Naive thymus-derived CD4-positive, alpha-beta T cell (primary cell): ENCODE results near the gene PARD3B. TPM values are rescaled to one million over a fixed set of nuclear protein-coding genes. Genes with fewer than 3 reads are reported as not detected.

Experiments
- ATAC-seq: fragments of 150-1000 bp; cut with Tn5 transposase; 2 replicates; pipeline ENCODE4 v1.10.0; 2021; ENCODE audit warnings: mild to moderate bottlenecking, moderate library complexity
- CTCF ChIA-PET: fragments of 350-600 bp; sonication (Branson Sonifier 250); formaldehyde crosslinking; loops from one replicate; lab custom pipeline; 2021; ENCODE audit warnings: antibody characterized with exemption; lab: Charles Lee
- POLR2A ChIA-PET: fragments of 350-600 bp; sonication (Branson Sonifier 250); formaldehyde crosslinking; loops from one replicate; lab custom pipeline; 2021; ENCODE audit warnings: antibody characterized with exemption, inconsistent platforms; lab: Charles Lee
- DNase-seq, 9 donors: peaks; one replicate each; pipeline versions ENCODE4 v3.0.0 to v3.0.0-alpha.2; 2020 to 2022; ENCODE audit warnings: mixed read lengths in 1 of 9
- H3K27ac ChIP-seq: one replicate; pipeline ENCODE4 v1.7.0; 2013; ENCODE audit warnings: mild to moderate bottlenecking, low read depth, low read length, moderate library complexity
- H3K27me3 ChIP-seq, 2 donors: one replicate each; pipeline ENCODE4 v1.7.0; 2013; ENCODE audit warnings: low read length in 2 of 2, mild to moderate bottlenecking in 2 of 2, moderate library complexity in 2 of 2; ENCODE audit not compliant: control insufficient read depth in 2 of 2, insufficient read depth in 2 of 2
- H3K36me3 ChIP-seq, 3 experiments: 1 replicate in 2 of 3; 2 replicates in 1 of 3; pipeline ENCODE4 v1.7.0; 2013; ENCODE audit warnings: low read length in 3 of 3, mild to moderate bottlenecking in 3 of 3, moderate library complexity in 1 of 3; ENCODE audit not compliant: insufficient read depth in 3 of 3, control insufficient read depth in 2 of 3
- H3K4me1 ChIP-seq, 2 donors: one replicate each; pipeline ENCODE4 v1.7.0; 2013; ENCODE audit warnings: low read length in 2 of 2, mild to moderate bottlenecking in 2 of 2, moderate library complexity in 1 of 2; ENCODE audit not compliant: control insufficient read depth in 2 of 2, insufficient read depth in 2 of 2
- H3K4me3 ChIP-seq: 2 replicates; pipeline ENCODE4 v1.7.0; 2013; ENCODE audit warnings: mild to moderate bottlenecking, low read length
- H3K9me3 ChIP-seq, 3 experiments: 1 replicate in 2 of 3; 2 replicates in 1 of 3; pipeline ENCODE4 v1.7.0; 2013; ENCODE audit warnings: low read length in 3 of 3; ENCODE audit not compliant: control insufficient read depth in 2 of 3
- H3K27ac Mint-ChIP-seq, 9 donors: one replicate each; pipeline ENCODE4 v1.8.0; 2020 to 2022; ENCODE audit warnings: mixed read lengths in 9 of 9, mild to moderate bottlenecking in 8 of 9, moderate library complexity in 5 of 9, inconsistent platforms in 2 of 9
- H3K27me3 Mint-ChIP-seq, 5 donors: one replicate each; pipeline ENCODE4 v1.8.0; 2021 to 2022; ENCODE audit warnings: mixed read lengths in 5 of 5, mild to moderate bottlenecking in 1 of 5
- H3K36me3 Mint-ChIP-seq, 5 donors: one replicate each; pipeline ENCODE4 v1.8.0; 2020 to 2022; ENCODE audit warnings: mixed read lengths in 5 of 5, mild to moderate bottlenecking in 3 of 5, inconsistent platforms in 1 of 5
- H3K4me1 Mint-ChIP-seq, 7 donors: one replicate each; pipeline ENCODE4 v1.8.0; 2020 to 2022; ENCODE audit warnings: mixed read lengths in 7 of 7, mild to moderate bottlenecking in 3 of 7, inconsistent platforms in 1 of 7
- H3K4me3 Mint-ChIP-seq, 10 donors: one replicate each; pipeline ENCODE4 v1.8.0; 2020 to 2022; ENCODE audit warnings: mild to moderate bottlenecking in 10 of 10, mixed read lengths in 10 of 10, moderate library complexity in 6 of 10, inconsistent platforms in 2 of 10
- H3K9me3 Mint-ChIP-seq, 11 donors: one replicate each; pipeline ENCODE4 v1.8.0; 2020 to 2022; ENCODE audit warnings: mixed read lengths in 11 of 11, mild to moderate bottlenecking in 4 of 11, inconsistent platforms in 1 of 11, moderate library complexity in 1 of 11
- intact Hi-C, 2 donors: fragments of 100-400 bp; cut with micrococcal nuclease; formaldehyde crosslinking; loops; one replicate each; pipeline ENCODE4 v1.15.1; 2023
- polyA plus RNA-seq, 2 donors: library from polyadenylated mRNA; unstranded; fragments of 300-500 nt; fragmentation: Illumina TruSeq; gene quantifications; one replicate each; pipeline ENCODE4 v1.2.3, GENCODE V29; 2021
- total RNA-seq, 6 experiments: library from RNA in 5 of 6; stranded (reverse) in 5 of 6; gene quantifications; 1 replicate in 5 of 6; 2 replicates in 1 of 6; pipeline ENCODE4 v1.2.3 and lab custom pipeline; 2021 to 2026

The PARD3B gene
- total and polyA plus RNA-seq, 7 experiments from 2014 or later = 0.22 to 4.0 (median 0.87) TPM

- no peaks in the 10 kb centered on the region for H3K36me3 Mint-ChIP-seq
- Histone ChIP-seq H3K4me3 (no peak overlapping the region), H3K4me1 (no peaks in the 10 kb centered on the region), H3K9me3 (no peaks in the 10 kb centered on the region), H3K36me3 (no peaks in the 10 kb centered on the region), H3K27me3 (no peaks in the 10 kb centered on the region), H3K27ac (no peak overlapping the region)
- DNase-seq (no peak), ATAC-seq (no peak)
- peaks cover 0 to 2% (median 0%) of the 10 kb centered on the region in 11 donors for H3K9me3 Mint-ChIP-seq
- POLR2A ChIA-PET = no interaction called here
- intact Hi-C loops = no loop called here
- H3K27ac Mint-ChIP-seq = no peak overlapping the region
- H3K4me1 Mint-ChIP-seq = peaks cover 0 to 1% (median 0%) of the 10 kb centered on the region in 7 donors
- peaks cover 0 to 8% (median 4%) of the 10 kb centered on the region in 5 donors for H3K27me3 Mint-ChIP-seq
- H3K4me3 Mint-ChIP-seq = no peak overlapping the region
- CTCF ChIA-PET = no interaction called here
Observed at GRCh38 chr2:204615456-204615855, 70.2 kb downstream of the PARD3B start.

DNA sequence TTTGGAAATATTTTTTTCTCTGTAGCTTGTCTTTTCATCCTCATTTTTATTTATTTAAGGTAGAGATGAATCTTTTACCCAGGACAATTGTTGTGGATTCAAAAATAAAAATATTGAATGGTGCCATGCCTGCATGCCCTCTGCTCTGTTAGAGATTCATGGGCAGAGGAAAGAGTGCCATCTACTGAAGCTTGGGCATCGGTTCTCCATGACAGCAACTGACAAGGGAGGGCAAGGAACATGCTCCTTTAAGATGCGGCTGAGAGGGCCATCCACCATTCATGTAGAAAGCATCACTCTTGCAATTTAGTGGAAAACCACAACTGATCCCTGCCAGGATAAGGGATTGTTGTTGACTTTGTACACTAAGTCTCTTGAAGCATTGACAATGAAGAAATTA, 79.9 kb downstream of the PARD3B start:
- H3K36me3 Mint-ChIP-seq = no peaks in the 10 kb centered on the region
- ATAC-seq (no peak), DNase-seq (no peak)
- no peaks in the 10 kb centered on the region for H3K4me1 ChIP-seq
- no peak overlapping the region for H3K4me3 Mint-ChIP-seq
- intact Hi-C loops = no loop called here
- CTCF ChIA-PET = no interaction called here
- POLR2A ChIA-PET = no interaction called here
- H3K4me3 ChIP-seq = no peak overlapping the region
- no peaks in the 10 kb centered on the region for H3K27me3 ChIP-seq
- H3K9me3 ChIP-seq = no peaks in the 10 kb centered on the region
- H3K27ac ChIP-seq = no peak overlapping the region
- no peaks in the 10 kb centered on the region for H3K4me1 Mint-ChIP-seq
- no peak overlapping the region for H3K27ac Mint-ChIP-seq
- H3K36me3 ChIP-seq = no peaks in the 10 kb centered on the region
- H3K9me3 Mint-ChIP-seq = no peaks in the 10 kb centered on the region
- peaks cover 0 to 22% (median 9%) of the 10 kb centered on the region in 5 donors for H3K27me3 Mint-ChIP-seq

DNA sequence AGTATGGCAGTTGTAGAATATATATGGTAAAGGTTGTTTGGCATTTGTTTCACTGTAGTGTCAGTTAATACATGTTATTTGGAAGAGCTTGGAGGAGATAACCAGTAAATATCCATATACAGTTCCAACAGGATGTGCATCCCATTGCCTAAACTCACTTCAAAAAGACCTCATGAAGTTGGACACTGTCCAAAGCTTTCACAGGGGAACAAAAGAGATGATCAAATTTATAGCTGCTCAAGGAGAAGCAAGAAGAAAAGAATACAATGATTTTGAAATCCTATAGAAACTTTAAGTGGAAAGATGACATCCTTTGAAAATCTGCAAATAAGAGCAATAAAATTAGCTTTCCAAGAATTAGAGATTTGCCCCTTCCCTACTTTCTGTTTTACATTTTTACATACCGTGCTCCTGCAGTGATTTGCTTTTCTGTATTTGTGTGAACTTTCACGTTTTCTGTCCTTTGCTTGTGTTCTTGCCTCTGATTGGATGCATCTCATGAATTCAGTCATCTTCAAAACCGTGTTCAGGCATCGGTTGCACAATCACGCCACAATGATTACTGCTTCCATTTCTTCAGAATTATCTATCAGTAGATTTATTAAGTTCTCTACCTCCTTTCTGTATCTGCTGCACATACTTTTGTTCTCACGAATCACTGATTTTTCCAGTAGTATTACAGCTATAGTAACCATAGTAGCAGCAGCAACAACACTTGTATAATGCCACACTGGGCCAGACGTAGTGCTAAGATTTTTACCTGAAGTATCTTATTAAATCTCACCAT, 83.8 kb downstream of the PARD3B start:
- no peak overlapping the region for H3K27ac ChIP-seq
- Mint-ChIP-seq H3K27ac (no peak overlapping the region), H3K36me3 (no peaks in the 10 kb centered on the region), H3K4me3 (no peak overlapping the region), H3K4me1 (no peaks in the 10 kb centered on the region), H3K27me3 (peaks cover 6 to 24% (median 8%) of the 10 kb centered on the region in 5 donors), H3K9me3 (no peaks in the 10 kb centered on the region)
- POLR2A ChIA-PET = no interaction called here
- H3K9me3 ChIP-seq = no peaks in the 10 kb centered on the region
- CTCF ChIA-PET = no interaction called here
- ATAC-seq = no peak
- H3K36me3 ChIP-seq = no peaks in the 10 kb centered on the region
- H3K4me1 ChIP-seq = no peaks in the 10 kb centered on the region
- H3K4me3 ChIP-seq = no peak overlapping the region
- DNase-seq = no peak
- no peaks in the 10 kb centered on the region for H3K27me3 ChIP-seq
- intact Hi-C loops = no loop called here

GRCh38 chr2:204632410-204632809, 87.1 kb downstream of the PARD3B start:
- DNase-seq = no peak
- no peak overlapping the region for H3K27ac Mint-ChIP-seq
- no peak for ATAC-seq
- no peaks in the 10 kb centered on the region for H3K4me1 ChIP-seq
- H3K4me3 Mint-ChIP-seq = no peak overlapping the region
- no peaks in the 10 kb centered on the region for H3K36me3 ChIP-seq
- no peaks in the 10 kb centered on the region for H3K9me3 Mint-ChIP-seq
- no peaks in the 10 kb centered on the region for H3K4me1 Mint-ChIP-seq
- no peaks in the 10 kb centered on the region for H3K9me3 ChIP-seq
- H3K27me3 Mint-ChIP-seq = peaks cover 6 to 20% (median 7%) of the 10 kb centered on the region in 5 donors
- H3K27ac ChIP-seq = no peak overlapping the region
- no peaks in the 10 kb centered on the region for H3K36me3 Mint-ChIP-seq
- no peaks in the 10 kb centered on the region for H3K27me3 ChIP-seq
- no peak overlapping the region for H3K4me3 ChIP-seq
- ChIA-PET POLR2A (no interaction called here), CTCF (no interaction called here)
- intact Hi-C loops = no loop called here

- no peaks in the 10 kb centered on the region for H3K4me1 ChIP-seq
- ChIA-PET CTCF (no interaction called here), POLR2A (no interaction called here)
- DNase-seq (no peak), ATAC-seq (no peak)
- no peak overlapping the region for H3K27ac Mint-ChIP-seq
- H3K9me3 Mint-ChIP-seq = no peaks in the 10 kb centered on the region
- no peaks in the 10 kb centered on the region for H3K4me1 Mint-ChIP-seq
- peaks cover 4 to 13% (median 6%) of the 10 kb centered on the region in 5 donors for H3K27me3 Mint-ChIP-seq
- H3K27me3 ChIP-seq = no peaks in the 10 kb centered on the region
- intact Hi-C loops = no loop called here
- H3K36me3 ChIP-seq = no peaks in the 10 kb centered on the region
- no peaks in the 10 kb centered on the region for H3K9me3 ChIP-seq
- no peaks in the 10 kb centered on the region for H3K36me3 Mint-ChIP-seq
- H3K4me3 ChIP-seq = no peak overlapping the region
- H3K27ac ChIP-seq = no peak overlapping the region
- H3K4me3 Mint-ChIP-seq = no peak overlapping the region
Observed at GRCh38 chr2:204634564-204634963, 89.3 kb downstream of the PARD3B start.

DNA sequence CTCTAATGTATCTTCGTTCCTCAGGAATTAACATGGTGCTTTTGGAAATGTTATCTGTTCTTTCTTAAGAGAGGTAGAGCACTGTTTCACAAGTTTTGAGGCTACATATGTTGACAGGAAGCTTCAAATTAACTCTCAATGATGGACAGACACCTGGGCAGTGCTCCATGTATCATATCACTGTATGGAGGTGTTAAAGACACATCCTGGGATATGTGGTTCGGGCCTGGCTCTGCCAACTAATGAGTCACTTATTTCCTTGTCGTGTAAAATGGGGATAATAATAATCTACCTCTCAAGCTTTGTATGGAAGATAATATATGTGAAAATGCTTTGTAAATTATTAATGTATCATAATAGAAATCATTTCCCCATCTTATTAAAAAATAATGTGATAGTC, 90.2 kb downstream of the PARD3B start:
- no peaks in the 10 kb centered on the region for H3K9me3 ChIP-seq
- no peak for ATAC-seq
- H3K4me1 Mint-ChIP-seq = no peaks in the 10 kb centered on the region

More for the DNA sequence above, 90.2 kb downstream of the PARD3B start:
- ChIA-PET CTCF (no interaction called here), POLR2A (no interaction called here)
- intact Hi-C loops = no loop called here
- H3K36me3 Mint-ChIP-seq = no peaks in the 10 kb centered on the region
- no peak overlapping the region for H3K4me3 Mint-ChIP-seq
- H3K27me3 Mint-ChIP-seq = peaks cover 4 to 13% (median 6%) of the 10 kb centered on the region in 5 donors
- no peak for DNase-seq
- no peaks in the 10 kb centered on the region for H3K9me3 Mint-ChIP-seq
- H3K27ac Mint-ChIP-seq = no peak overlapping the region
- Histone ChIP-seq H3K4me3 (no peak overlapping the region), H3K4me1 (no peaks in the 10 kb centered on the region), H3K27me3 (no peaks in the 10 kb centered on the region), H3K36me3 (no peaks in the 10 kb centered on the region), H3K27ac (no peak overlapping the region)
